Activated CD4-positive, alpha-beta T cell treated with anti-CD3 and anti-CD28 coated beads for 36 hours (primary cell): ENCODE data around the gene APOBEC3H. TPM values are rescaled to one million over a fixed set of nuclear protein-coding genes. Genes with fewer than 3 reads are reported as not detected.

Experiments used
- ATAC-seq: fragments of 200-7000 bp; cut with Tn5 transposase; one replicate; pipeline ENCODE4 v1.10.0; 2021; ENCODE audit warnings: mild to moderate bottlenecking, moderate library complexity
- CTCF ChIA-PET: fragments of 350-600 bp; sonication (Branson Sonifier 250); formaldehyde crosslinking; loops from one replicate; lab custom pipeline; 2021; ENCODE audit warnings: antibody characterized with exemption; lab: Charles Lee
- POLR2A ChIA-PET: fragments of 350-600 bp; sonication (Branson Sonifier 250); formaldehyde crosslinking; loops from one replicate; lab custom pipeline; 2021; ENCODE audit warnings: antibody characterized with exemption, inconsistent platforms; lab: Charles Lee
- DNase-seq: peaks from one replicate; pipeline ENCODE4 v3.0.0-alpha.2; 2020
- H3K27ac Mint-ChIP-seq: one replicate; pipeline ENCODE4 v1.8.0; 2021; ENCODE audit warnings: mixed read lengths
- H3K27me3 Mint-ChIP-seq: one replicate; pipeline ENCODE4 v1.8.0; 2021; ENCODE audit warnings: mixed read lengths
- H3K36me3 Mint-ChIP-seq: one replicate; pipeline ENCODE4 v1.8.0; 2021; ENCODE audit warnings: low read depth, mixed read lengths
- H3K4me1 Mint-ChIP-seq: one replicate; pipeline ENCODE4 v1.8.0; 2021; ENCODE audit warnings: mixed read lengths
- H3K4me3 Mint-ChIP-seq: one replicate; pipeline ENCODE4 v1.8.0; 2021; ENCODE audit warnings: mild to moderate bottlenecking, moderate library complexity, mixed read lengths
- H3K9me3 Mint-ChIP-seq: one replicate; pipeline ENCODE4 v1.8.0; 2021; ENCODE audit warnings: low read depth, mixed read lengths
- intact Hi-C, 2 experiments: fragments of 100-400 bp; cut with DNase I in 1 of 2; cut with micrococcal nuclease in 1 of 2; formaldehyde crosslinking; loops; one replicate each; pipeline versions ENCODE4 v1.14.2 to v1.15.1; 2022 to 2024; cut with DNase I, micrococcal nuclease
- total RNA-seq, 2 experiments: library from RNA; stranded (reverse); gene quantifications; one replicate each; pipeline ENCODE4 v1.2.3, GENCODE V29; 2021

The APOBEC3H gene
- total RNA-seq, 2 experiments from 2014 or later = 5.2 to 7.3 TPM

- Mint-ChIP-seq H3K4me3 (peak overlapping the region; percentile 76), H3K27ac (peak overlapping the region; percentile 70), H3K36me3 (no peaks in the 10 kb centered on the region), H3K27me3 (peaks cover 13% of the 10 kb centered on the region), H3K9me3 (no peaks in the 10 kb centered on the region), H3K4me1 (peaks cover 44% of the 10 kb centered on the region)
- ChIA-PET CTCF (interaction anchor here (0.5 to 1.3 kb wide), 5 partner anchors 9 to 281 kb away, joined by 3 to 4 read pairs (median 4); no protein-coding TSS in a partner anchor), POLR2A (no interaction called here)
- no peak for ATAC-seq
- intact Hi-C loops = loop anchor here (5.0 to 10.0 kb wide), 5 partner anchors 166 to 1544 kb away; partner anchors contain the start of genes ATF4 (in 1 of the 2), GGA1 (in 1 of the 2), MAFF (in 1 of the 2) and RPL3 (in 1 of the 2)
- no peak for DNase-seq
These were observed 54.4 kb downstream of the APOBEC3H start for GRCh38 chr22:39151329-39151975.

GRCh38 chr22:39152024-39152510 is 55.0 kb downstream of the APOBEC3H start:
- Mint-ChIP-seq H3K36me3 (no peaks in the 10 kb centered on the region), H3K9me3 (no peaks in the 10 kb centered on the region), H3K4me3 (peak overlapping the region; percentile 76), H3K27me3 (peaks cover 13% of the 10 kb centered on the region), H3K4me1 (peaks cover 40% of the 10 kb centered on the region), H3K27ac (no peak overlapping the region)
- POLR2A ChIA-PET = interaction anchor here (0.5 kb wide), 1 partner anchor 896 kb away, joined by 5 read pairs; no protein-coding TSS in a partner anchor
- ATAC-seq (no peak), DNase-seq (no peak)
- intact Hi-C loops = loop anchor here (1.0 to 10.0 kb wide), 14 partner anchors 8 to 1545 kb away; partner anchors contain the start of genes RPL3 (in 2 of the 2), APOBEC3G (in 1 of the 2), ATF4 (in 1 of the 2) and CBX6 (in 1 of the 2)
- CTCF ChIA-PET = interaction anchor here (0.5 to 1.3 kb wide), 6 partner anchors 9 to 282 kb away, joined by 3 to 4 read pairs (median 3); no protein-coding TSS in a partner anchor

- CTCF ChIA-PET = interaction anchor here (0.5 to 1.2 kb wide), 7 partner anchors 8 to 1295 kb away, joined by 3 to 6 read pairs (median 3); no protein-coding TSS in a partner anchor
- peaks cover 40% of the 10 kb centered on the region for H3K4me1 Mint-ChIP-seq
These were observed 55.6 kb downstream of the APOBEC3H start, which contains the start of gene CBX7 for GRCh38 chr22:39152511-39153219. Gene CBX7, minus strand, starts transcription at chr22:39152680. Its CDS starts 236 bp downstream, at chr22:39152444.

GRCh38 chr22:39153220-39153717 is 56.2 kb downstream of the APOBEC3H start:
- Mint-ChIP-seq H3K9me3 (no peaks in the 10 kb centered on the region), H3K36me3 (no peaks in the 10 kb centered on the region), H3K4me3 (peak overlapping the region; percentile 76), H3K27me3 (peaks cover 13% of the 10 kb centered on the region), H3K27ac (peak overlapping the region; percentile 72), H3K4me1 (peaks cover 36% of the 10 kb centered on the region)
- intact Hi-C loops = loop anchor here (2.0 to 10.0 kb wide), 9 partner anchors 76 to 1546 kb away; partner anchors contain the start of genes APOBEC3G (in 1 of the 2), ATF4 (in 1 of the 2), GGA1 (in 1 of the 2) and JOSD1 (in 1 of the 2)
- DNase-seq (no peak), ATAC-seq (no peak)
- ChIA-PET CTCF (interaction anchor here (0.5 to 1.3 kb wide), 6 partner anchors 8 to 1296 kb away, joined by 3 to 6 read pairs (median 3); no protein-coding TSS in a partner anchor), POLR2A (no interaction called here)

More at GRCh38 chr22:39152511-39153219, 55.6 kb downstream of the APOBEC3H start, which contains the start of gene CBX7:
- intact Hi-C loops = loop anchor here (1.0 to 10.0 kb wide), 14 partner anchors 8 to 1545 kb away; partner anchors contain the start of genes RPL3 (in 2 of the 2), APOBEC3G (in 1 of the 2), ATF4 (in 1 of the 2) and CBX6 (in 1 of the 2)
- peak within 1 kb of the TSS; percentile 72 for H3K27ac Mint-ChIP-seq
- peak within 1 kb of the TSS; percentile 76 for H3K4me3 Mint-ChIP-seq
- ATAC-seq (peak; percentile 83), DNase-seq (peak; percentile 95)
- H3K36me3 Mint-ChIP-seq = no peaks in the 10 kb centered on the region
- no peaks in the 10 kb centered on the region for H3K9me3 Mint-ChIP-seq
- H3K27me3 Mint-ChIP-seq = peaks cover 13% of the 10 kb centered on the region
- POLR2A ChIA-PET = interaction anchor here (0.5 kb wide), 1 partner anchor 895 kb away, joined by 5 read pairs; no protein-coding TSS in a partner anchor

Other genes with a start within 250 kb of the APOBEC3H start
- gene CBX6, start 225.0 kb upstream of the APOBEC3H start, total RNA-seq = 100 to 1,000 TPM in 1 of 2 experiments, 10 to 100 TPM in 1; 96.1 to 112 TPM
- gene APOBEC3A, start 139.6 kb upstream of the APOBEC3H start, total RNA-seq = not detected
- 1 to 10 TPM; 8.0 to 8.5 TPM for gene APOBEC3B, start 114.9 kb upstream of the APOBEC3H start, total RNA-seq
- gene APOBEC3C, start 83.0 kb upstream of the APOBEC3H start, total RNA-seq = 10 to 100 TPM; 75.3 to 98.5 TPM
- 10 to 100 TPM; 27.0 to 28.2 TPM for gene APOBEC3D, start 76.1 kb upstream of the APOBEC3H start, total RNA-seq
- gene APOBEC3F, start 56.4 kb upstream of the APOBEC3H start, total RNA-seq = 10 to 100 TPM; 19.0 to 24.5 TPM
- gene APOBEC3G, start 20.0 kb upstream of the APOBEC3H start, total RNA-seq = 10 to 100 TPM; 45.9 to 47.4 TPM
- 10 to 100 TPM; 19.9 to 20.3 TPM for gene CBX7, start 55.4 kb downstream of the APOBEC3H start, total RNA-seq
- gene PDGFB, start 147.7 kb downstream of the APOBEC3H start, total RNA-seq = 1 to 10 TPM; 2.5 to 3.4 TPM
- 1,000 to 10,000 TPM; 2,519 to 3,155 TPM for gene RPL3, start 222.4 kb downstream of the APOBEC3H start, total RNA-seq